Caco-2 (cell line): ENCODE measurements around the gene LMX1A. TPM values are rescaled to one million over a fixed set of nuclear protein-coding genes. Genes with fewer than 3 reads are reported as not detected.

Source experiments
- BruUV-seq: library from RNA; stranded (reverse); fragments of 400-500 nt; replicated peaks from 2 replicates; lab custom pipeline; 2021; lab: Mats Ljungman, UMichigan
- CTCF ChIA-PET: fragments of 300-600 bp; sonication (Branson Sonifier 250); formaldehyde crosslinking; loops from one replicate; lab custom pipeline; 2022; ENCODE audit warnings: antibody characterized with exemption; lab: Charles Lee
- POLR2A ChIA-PET: fragments of 300-600 bp; sonication (Branson Sonifier 250); formaldehyde crosslinking; loops from one replicate; lab custom pipeline; 2022; ENCODE audit warnings: antibody characterized with exemption; lab: Charles Lee
- DNase-seq, 2 experiments: peaks; one replicate each; pipeline versions ENCODE4 v3.0.0 to v3.0.0-alpha.2; 2020 to 2022
- H3K27me3 ChIP-seq: replicated peaks from 2 replicates; pipeline ENCODE4 v1.6.0; 2011; ENCODE audit warnings: low read length; ENCODE audit not compliant: control insufficient read depth, insufficient read depth
- H3K36me3 ChIP-seq: 2 replicates; pipeline ENCODE4 v1.5.1; 2011; ENCODE audit warnings: low read length; ENCODE audit not compliant: control insufficient read depth, insufficient read depth
- H3K4me1 ChIP-seq: fragments of 250-450 bp; sonication (Bioruptor Pico); 2 replicates; pipeline ENCODE4 v1.5.1; 2020; ENCODE audit warnings: mild to moderate bottlenecking
- H3K4me3 ChIP-seq: 2 replicates; pipeline ENCODE4 v1.5.1; 2011; ENCODE audit warnings: low read depth, mild to moderate bottlenecking, control low read depth, low read length
- H3K9me3 ChIP-seq: fragments of 250-450 bp; sonication (Bioruptor Pico); 2 replicates; pipeline ENCODE4 v1.5.1; 2020; ENCODE audit warnings: mild to moderate bottlenecking, moderate library complexity
- H3K27ac Mint-ChIP-seq: one replicate; pipeline ENCODE4 v1.8.0; 2022; ENCODE audit warnings: mixed read lengths; ENCODE audit not compliant: unreplicated experiment
- H3K27me3 Mint-ChIP-seq: one replicate; pipeline ENCODE4 v1.8.0; 2022; ENCODE audit warnings: mixed read lengths; ENCODE audit not compliant: insufficient read depth, unreplicated experiment
- H3K36me3 Mint-ChIP-seq: one replicate; pipeline ENCODE4 v1.8.0; 2022; ENCODE audit warnings: mild to moderate bottlenecking, mixed read lengths; ENCODE audit not compliant: insufficient read depth, unreplicated experiment
- H3K4me1 Mint-ChIP-seq: one replicate; pipeline ENCODE4 v1.8.0; 2022; ENCODE audit warnings: low read depth, mixed read lengths; ENCODE audit not compliant: unreplicated experiment
- H3K4me3 Mint-ChIP-seq: one replicate; pipeline ENCODE4 v1.8.0; 2022; ENCODE audit warnings: mild to moderate bottlenecking, moderate library complexity, mixed read lengths; ENCODE audit not compliant: unreplicated experiment
- H3K9me3 Mint-ChIP-seq: one replicate; pipeline ENCODE4 v1.8.0; 2022; ENCODE audit warnings: mixed read lengths; ENCODE audit not compliant: unreplicated experiment
- CTCF ChIP-seq, 2 experiments: fragments of 200-600 bp in 1 of 2; IDR thresholded peaks; 1 replicate in 1 of 2; 2 replicates in 1 of 2; pipeline versions ENCODE4 v1.5.1 to v1.8.0; 2011 to 2022; ENCODE audit warnings: antibody characterized with exemption in 1 of 2, control low read depth in 1 of 2, inconsistent platforms in 1 of 2, low read depth in 1 of 2, low read length in 1 of 2, mild to moderate bottlenecking in 1 of 2, moderate library complexity in 1 of 2; ENCODE audit not compliant: insufficient read depth in 1 of 2, severe bottlenecking in 1 of 2, unreplicated experiment in 1 of 2
- intact Hi-C: fragments of 100-400 bp; cut with micrococcal nuclease; formaldehyde crosslinking; loops from one replicate; pipeline ENCODE4 v1.10.0; 2022; ENCODE audit not compliant: unreplicated experiment
- total RNA-seq: library from RNA; stranded (reverse); gene quantifications from 2 replicates; pipeline ENCODE4 v1.2.3, GENCODE V29; 2022

LMX1A gene
- total RNA-seq, 1 experiment from 2014 or later = not detected

GRCh38 chr1:165329104-165329503 lies 27.4 kb downstream of the LMX1A start:
- Mint-ChIP-seq H3K4me3 (no peak overlapping the region), H3K36me3 (no peaks in the 10 kb centered on the region), H3K27me3 (no peaks in the 10 kb centered on the region), H3K4me1 (peaks cover 11% of the 10 kb centered on the region), H3K27ac (no peak overlapping the region), H3K9me3 (no peaks in the 10 kb centered on the region)
- no TSS peak for BruUV-seq
- no peaks in the 10 kb centered on the region for H3K27me3 ChIP-seq
- no peak for DNase-seq
- ChIA-PET POLR2A (no interaction called here), CTCF (no interaction called here)
- H3K9me3 ChIP-seq = no peaks in the 10 kb centered on the region
- H3K4me1 ChIP-seq = peaks cover 9% of the 10 kb centered on the region
- H3K4me3 ChIP-seq = no peak overlapping the region
- intact Hi-C loops = no loop called here
- no peaks in the 10 kb centered on the region for H3K36me3 ChIP-seq
- no peak for TF ChIP-seq CTCF (IDR thresholded peaks at IDR 0.05; ENCODE audit: insufficient read depth in 1 of 2, low read depth in 1 of 2, low read length in 1 of 2, severe bottlenecking in 1 of 2, unreplicated experiment in 1 of 2)

GRCh38 chr1:165328136-165328535 lies 28.4 kb downstream of the LMX1A start:
- Histone ChIP-seq H3K4me3 (no peak overlapping the region), H3K36me3 (no peaks in the 10 kb centered on the region), H3K4me1 (peaks cover 16% of the 10 kb centered on the region), H3K27me3 (no peaks in the 10 kb centered on the region), H3K9me3 (no peaks in the 10 kb centered on the region)
- BruUV-seq = no TSS peak
- Mint-ChIP-seq H3K9me3 (no peaks in the 10 kb centered on the region), H3K36me3 (no peaks in the 10 kb centered on the region), H3K27me3 (no peaks in the 10 kb centered on the region), H3K27ac (no peak overlapping the region), H3K4me3 (no peak overlapping the region), H3K4me1 (peaks cover 19% of the 10 kb centered on the region)
- no peak for DNase-seq
- CTCF ChIA-PET = no interaction called here
- POLR2A ChIA-PET = no interaction called here
- no peak for TF ChIP-seq CTCF (IDR thresholded peaks at IDR 0.05; ENCODE audit: insufficient read depth in 1 of 2, low read depth in 1 of 2, low read length in 1 of 2, severe bottlenecking in 1 of 2, unreplicated experiment in 1 of 2)
- intact Hi-C loops = no loop called here

GRCh38 chr1:165327538-165327937 lies 29.0 kb downstream of the LMX1A start:
- no peak for DNase-seq
- H3K9me3 ChIP-seq = no peaks in the 10 kb centered on the region
- no peaks in the 10 kb centered on the region for H3K27me3 Mint-ChIP-seq
- POLR2A ChIA-PET = no interaction called here
- H3K4me3 ChIP-seq = no peak overlapping the region
- H3K9me3 Mint-ChIP-seq = no peaks in the 10 kb centered on the region
- no peak overlapping the region for H3K27ac Mint-ChIP-seq
- no peaks in the 10 kb centered on the region for H3K36me3 ChIP-seq
- intact Hi-C loops = no loop called here
- H3K27me3 ChIP-seq = no peaks in the 10 kb centered on the region
- no TSS peak for BruUV-seq
- no peak overlapping the region for H3K4me3 Mint-ChIP-seq
- TF ChIP-seq CTCF (IDR thresholded peaks at IDR 0.05; ENCODE audit: insufficient read depth in 1 of 2, low read depth in 1 of 2, low read length in 1 of 2, severe bottlenecking in 1 of 2, unreplicated experiment in 1 of 2) = no peak
- H3K4me1 ChIP-seq = peaks cover 16% of the 10 kb centered on the region
- CTCF ChIA-PET = no interaction called here
- H3K36me3 Mint-ChIP-seq = no peaks in the 10 kb centered on the region
- H3K4me1 Mint-ChIP-seq = peaks cover 19% of the 10 kb centered on the region
